NCI-H2081 (cell line): ENCODE results near the gene SIPA1L3.
"Not testable (repeated sequence)": the region's sequence is repeated elsewhere in the genome, so short reads cannot be mapped to it uniquely, and the experiment has no call there.

Experiments
- DNase-seq, 2 experiments: peaks; one replicate each; lab custom pipeline; 2025; lab: John Stamatoyannopoulos, UW

SIPA1L3 gene

DNA sequence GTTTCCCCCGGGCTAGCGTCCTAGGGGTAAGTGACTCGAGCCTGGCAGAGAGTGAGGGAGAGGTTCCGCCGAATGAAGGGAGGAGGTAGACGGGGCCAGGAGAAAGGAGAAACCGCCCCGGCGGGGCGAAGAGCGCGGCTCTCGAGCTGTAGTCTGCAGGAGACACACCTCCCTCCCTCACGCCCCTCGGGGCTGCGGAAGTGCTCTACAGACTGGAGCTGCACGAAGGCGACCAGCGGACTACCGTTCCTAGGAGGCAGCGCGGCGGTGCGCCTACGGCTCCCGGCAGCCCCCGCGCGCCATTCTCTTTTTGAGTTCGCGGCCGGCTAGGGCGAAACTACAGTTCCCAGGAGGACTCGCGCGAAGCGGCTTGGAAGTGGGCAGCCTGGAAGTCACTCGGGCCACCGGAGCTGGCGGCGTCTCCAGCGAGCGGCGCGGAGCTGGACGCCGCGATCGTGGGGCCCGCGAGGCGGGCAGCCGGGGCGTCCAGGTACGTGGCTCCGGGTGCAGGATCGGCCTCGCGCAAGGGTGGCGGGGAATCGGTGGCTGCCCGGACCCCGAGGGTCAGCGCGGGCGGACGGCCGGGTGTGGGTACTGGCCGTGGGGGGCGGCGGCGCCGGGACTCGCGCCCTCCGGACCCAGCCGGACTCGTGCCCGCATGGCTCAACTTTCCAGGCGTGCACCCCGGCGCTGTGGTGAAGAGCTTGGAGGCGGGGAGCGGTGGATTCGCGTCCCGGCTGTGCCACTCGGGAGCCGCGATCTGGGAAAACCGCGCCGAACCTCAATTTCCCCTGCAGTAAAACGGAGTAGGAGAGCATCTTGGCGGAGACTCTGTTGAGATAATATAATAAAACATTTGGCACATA is at the start of gene SIPA1L3:
SIPA1L3 (plus strand) TSS at position 340 of the 866 bp plus-strand sequence. CDS start 174,358 bp downstream, outside the sequence.
- peak; percentile 97 for DNase-seq

- no peak for DNase-seq
Observed at GRCh38 chr19:37864501-37864900, 42.5 kb upstream of the SIPA1L3 start.

GRCh38 chr19:37865930-37866329 is 41.1 kb upstream of the SIPA1L3 start:
- not testable (repeated sequence) for DNase-seq

DNA sequence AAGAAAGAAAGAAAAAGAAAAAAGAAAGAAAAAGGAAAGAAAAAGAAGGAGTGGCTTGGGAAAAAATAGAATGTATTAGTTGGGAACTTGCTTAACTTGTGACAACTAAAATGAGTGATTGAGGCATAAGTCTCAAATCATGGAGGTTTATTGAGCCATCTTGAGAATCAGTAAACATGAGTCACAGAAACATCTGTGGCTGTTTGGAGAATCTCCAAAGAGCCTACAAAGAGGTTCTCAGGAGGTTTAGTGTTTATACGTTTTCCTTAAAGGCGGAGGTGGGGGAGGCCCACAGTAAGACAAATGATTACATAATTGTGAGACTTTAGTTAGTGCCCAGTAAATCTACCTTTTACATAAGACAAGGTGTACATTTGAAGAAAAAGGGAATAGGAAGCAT is 39.2 kb upstream of the SIPA1L3 start:
- no peak for DNase-seq

- no peak for DNase-seq
Observed at GRCh38 chr19:37869766-37870340, 37.2 kb upstream of the SIPA1L3 start.

GRCh38 chr19:37872383-37872782 is 34.6 kb upstream of the SIPA1L3 start:
- DNase-seq, result no peak

DNA sequence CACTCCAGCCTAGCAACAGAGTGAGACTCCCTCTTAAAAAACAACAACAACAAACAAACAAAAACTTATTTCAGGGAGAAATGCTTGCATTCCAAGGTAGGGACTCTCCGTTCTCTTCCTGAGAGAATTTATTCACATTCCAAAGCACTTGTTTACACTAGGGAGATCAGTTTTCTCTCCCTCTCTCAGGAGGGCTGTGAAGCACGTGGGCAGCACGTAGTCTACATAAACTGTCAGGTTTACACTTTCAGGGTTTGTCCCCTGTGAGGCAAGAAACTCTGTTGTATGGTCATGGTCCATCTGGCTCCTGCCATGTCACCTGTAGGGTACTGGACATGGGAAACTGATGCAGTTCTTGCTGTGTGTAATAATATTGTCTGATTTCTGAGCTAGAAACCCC is 32.2 kb upstream of the SIPA1L3 start:
- DNase-seq, result no peak

GRCh38 chr19:37876032-37876431 is 31.0 kb upstream of the SIPA1L3 start:
- DNase-seq, result no peak

DNA sequence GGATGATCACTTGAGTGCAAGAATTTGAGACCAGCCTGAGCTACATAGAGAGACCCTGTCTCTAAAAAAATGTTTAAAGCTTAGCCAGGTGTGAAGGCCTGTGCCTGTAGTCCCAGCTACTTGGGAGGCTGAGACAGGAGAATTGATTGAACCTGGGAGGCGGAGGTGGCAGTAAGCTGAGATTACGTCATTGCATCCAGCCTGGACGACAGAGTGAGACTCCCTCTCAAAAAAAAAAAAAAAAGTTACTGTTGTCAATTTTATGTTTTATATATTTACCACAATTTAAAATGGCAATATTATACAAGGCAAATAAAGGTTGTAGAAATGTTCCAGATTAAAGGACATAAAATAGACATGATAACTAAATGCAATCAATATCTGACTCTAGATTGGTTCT is 29.9 kb upstream of the SIPA1L3 start:
- no peak for DNase-seq

DNA sequence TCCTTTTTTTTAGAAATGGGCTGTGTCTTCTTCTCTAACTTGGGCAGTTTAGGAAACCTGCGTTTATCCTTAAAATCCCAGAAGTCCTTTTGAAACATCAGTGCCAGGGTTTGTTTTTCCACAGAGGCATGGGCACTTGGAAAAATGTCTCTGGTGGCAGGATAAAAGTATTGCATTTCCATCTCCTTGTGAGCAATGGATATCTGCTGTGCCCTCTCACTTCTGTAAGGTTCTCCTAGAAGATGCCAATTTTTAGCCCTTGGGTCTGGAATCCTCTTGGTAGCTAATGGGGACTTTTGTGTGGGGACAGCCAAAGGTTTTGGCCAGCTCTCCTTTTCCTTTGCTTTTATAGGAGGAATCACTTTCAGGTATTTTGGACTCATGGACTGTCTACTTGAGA is 21.6 kb upstream of the SIPA1L3 start:
- no peak for DNase-seq

DNA sequence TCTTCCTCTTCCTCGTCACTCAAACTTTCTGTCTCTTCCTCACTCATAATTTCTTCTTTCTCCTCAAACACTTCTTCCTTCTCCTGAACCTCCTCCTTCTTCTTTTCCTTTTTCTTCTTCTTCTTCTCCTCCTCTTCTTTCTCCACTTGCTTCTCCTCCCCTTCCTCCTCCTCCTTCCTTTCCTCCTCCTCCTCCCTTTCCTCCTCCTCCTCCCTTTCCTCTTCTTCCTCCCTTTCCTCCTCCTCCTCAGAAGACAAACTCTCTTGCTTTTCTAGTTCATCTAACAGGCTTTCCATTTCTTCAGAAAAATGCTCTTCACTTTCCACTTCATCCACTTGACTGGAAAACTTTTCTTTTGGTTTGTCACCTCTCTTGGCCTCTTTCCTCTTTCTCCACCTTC is 20.4 kb upstream of the SIPA1L3 start:
- DNase-seq, result no peak

- no peak for DNase-seq
Observed at GRCh38 chr19:37893845-37894575, 13.0 kb upstream of the SIPA1L3 start.

DNA sequence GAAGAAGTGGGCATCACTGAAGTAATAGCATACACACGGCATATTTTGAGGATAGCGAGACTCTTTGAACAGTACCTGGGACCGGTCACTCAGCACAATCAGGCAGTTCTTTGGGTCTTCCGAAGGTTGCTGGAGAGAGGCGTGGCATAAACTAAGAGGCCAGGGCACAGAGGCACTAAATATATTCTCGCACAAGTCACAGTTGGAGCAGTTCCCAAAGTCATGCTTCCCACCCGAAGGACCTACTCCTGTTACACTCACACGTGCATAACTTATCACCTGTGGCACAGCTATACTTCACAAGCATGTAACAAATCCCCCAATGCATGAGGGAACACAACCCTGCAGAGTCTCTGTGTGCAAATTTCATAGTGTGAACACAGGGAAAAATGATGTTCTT is 10.8 kb upstream of the SIPA1L3 start:
- DNase-seq, result no peak

DNA sequence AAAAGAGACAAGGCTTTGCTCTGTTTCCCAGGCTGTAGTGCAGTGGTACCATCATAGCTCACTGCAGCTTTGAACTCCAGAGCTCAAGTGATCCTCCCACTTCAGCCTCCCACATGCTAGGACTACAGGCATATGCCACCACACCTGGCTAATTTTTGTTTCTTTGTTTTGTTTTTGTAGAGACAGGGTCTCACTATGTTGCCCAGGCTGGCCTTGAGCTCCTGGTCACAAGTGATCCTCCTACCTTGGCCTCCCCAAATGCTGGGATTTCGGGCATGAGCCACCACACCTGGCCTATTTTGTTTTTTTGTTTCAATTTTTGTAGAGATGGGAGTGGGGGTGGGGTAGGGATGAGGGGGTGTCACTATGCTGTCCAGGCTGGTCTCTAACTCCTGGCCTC is 7.6 kb upstream of the SIPA1L3 start:
- DNase-seq, result no peak

DNA sequence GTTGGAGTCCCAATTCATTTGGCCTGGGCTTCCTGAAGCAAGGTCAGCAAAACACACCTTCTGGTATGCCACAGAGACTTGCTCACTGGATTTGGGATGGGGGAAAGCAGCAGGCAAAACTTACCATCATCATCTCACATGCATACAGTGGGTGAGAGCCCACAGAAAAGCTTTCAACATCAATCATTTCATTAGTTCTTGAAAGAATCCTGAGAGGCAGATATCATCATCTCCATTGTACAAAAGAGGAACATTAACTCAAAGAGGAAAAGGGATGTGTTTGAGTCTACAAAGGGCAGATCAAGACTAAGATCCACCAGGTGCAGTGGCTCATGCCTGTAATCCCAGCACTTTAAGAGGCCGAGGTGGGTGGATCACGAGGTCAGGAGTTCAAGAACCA is 7.0 kb upstream of the SIPA1L3 start:
- DNase-seq, result no peak

- DNase-seq, result peak; percentile 85 to 86
Observed at GRCh38 chr19:37902668-37903067, 4.3 kb upstream of the SIPA1L3 start.

GRCh38 chr19:37903096-37903495 is 3.9 kb upstream of the SIPA1L3 start:
- no peak for DNase-seq

DNA sequence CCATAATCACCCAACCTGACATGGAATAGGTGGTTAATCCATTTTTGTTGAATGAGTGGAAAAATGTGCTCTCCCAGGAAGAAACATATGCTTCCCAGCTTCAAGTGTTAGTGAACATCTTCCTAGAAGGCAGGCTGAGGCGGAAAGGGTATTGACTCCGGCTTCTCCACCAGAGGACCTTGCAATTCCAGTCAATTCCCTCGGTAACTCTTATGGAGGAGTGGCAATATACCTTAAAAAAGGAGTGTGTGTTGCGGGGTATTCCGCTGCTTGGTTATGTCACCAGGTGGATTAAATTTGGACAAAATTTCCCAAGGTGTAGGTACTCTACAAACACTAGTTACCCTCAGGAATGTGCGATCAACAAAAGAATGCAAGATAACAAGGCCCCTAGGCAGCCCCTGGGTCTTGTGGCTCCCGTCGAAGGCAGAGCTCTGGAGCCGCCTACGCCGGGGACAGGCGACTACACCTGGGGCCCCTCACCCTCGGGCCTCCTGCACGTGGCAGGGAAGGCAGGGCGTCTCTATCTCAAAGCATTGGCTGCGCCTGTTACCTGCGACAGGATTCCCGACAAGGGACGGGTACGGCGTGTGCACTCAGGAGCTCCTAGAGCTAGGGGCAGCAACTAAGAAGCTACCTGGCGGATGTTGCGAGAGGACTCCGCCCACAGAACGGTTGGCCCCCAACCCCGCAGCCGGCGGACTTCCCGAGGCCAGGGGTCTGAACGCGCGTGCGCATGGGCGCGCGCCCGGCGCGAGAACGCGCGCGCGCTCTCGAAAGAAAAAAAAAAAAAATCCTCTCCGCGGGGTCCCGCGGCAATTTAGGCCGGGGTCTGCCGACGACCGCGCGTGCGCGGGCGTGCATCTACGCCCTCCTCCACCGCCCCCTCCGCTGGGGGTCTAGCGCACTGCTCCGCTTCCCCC is 801 bp upstream of the SIPA1L3 start, which contains the start of gene WDR87:
WDR87 (minus strand) TSS at position 649 of the 923 bp plus-strand sequence. CDS start 8,355 bp downstream, outside the sequence.
- peak; percentile 77 to 79 for DNase-seq

DNA sequence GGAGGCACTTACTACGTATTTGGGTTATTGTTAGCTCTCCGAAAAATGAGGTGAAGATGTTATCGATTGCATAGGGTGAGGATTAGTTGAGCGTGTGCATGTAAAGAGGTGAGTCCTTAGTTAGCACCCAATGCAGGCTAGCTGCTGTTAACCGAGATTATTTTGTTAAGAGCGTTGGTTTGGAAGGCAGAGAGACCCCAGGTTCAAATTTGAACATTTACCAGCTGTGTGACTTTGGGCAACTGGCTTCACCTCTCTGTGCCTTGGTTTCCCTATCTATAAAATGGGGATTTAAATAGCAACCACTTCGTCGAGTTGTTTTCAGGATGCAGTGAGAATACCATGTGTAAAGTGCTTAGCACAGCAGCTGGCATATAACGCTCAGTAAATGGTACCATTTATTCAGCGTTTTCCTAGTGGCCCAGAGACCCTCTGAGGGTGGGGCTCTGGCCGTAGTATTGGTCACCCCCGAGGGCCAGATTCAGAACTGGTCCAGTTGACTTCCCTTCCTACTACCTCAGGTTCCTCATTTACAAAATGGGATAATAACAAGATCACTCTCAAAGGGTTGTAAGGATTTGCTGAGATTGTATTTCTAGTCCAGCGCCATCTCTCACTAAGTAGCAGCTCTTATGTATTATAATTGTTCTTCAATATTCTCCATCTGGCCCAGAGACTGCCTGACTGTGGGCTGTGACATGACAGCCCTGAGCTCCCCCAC is 887 bp downstream of the SIPA1L3 start:
- no peak for DNase-seq

GRCh38 chr19:37909661-37910199 is 2.7 kb downstream of the SIPA1L3 start:
- no peak for DNase-seq

DNA sequence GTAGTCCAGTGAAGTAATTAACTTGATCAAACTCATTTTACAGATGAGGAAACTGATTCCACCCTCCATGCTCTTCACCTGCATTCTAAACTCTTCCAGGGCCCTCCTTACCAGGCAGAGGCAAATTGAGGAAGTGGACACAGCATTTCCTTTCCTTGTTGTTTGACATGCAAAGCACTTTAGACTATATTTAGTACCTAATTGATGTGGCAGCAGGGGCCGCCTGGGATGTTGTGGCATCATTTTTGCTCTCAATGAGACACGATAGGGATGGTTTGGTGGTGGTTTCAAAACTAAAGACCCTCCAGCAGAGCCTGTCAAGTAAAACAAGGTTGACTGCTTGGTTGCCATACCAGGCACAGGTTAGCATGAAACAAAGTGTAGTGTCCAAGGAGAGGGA is 7.9 kb downstream of the SIPA1L3 start:
- peak in 1 of 2 experiments; percentile 55 for DNase-seq
